Effector memory CD4-positive, alpha-beta T cell (primary cell): ENCODE data around the gene MALT1.
A peak's percentile ranks its signal among the peaks of the same experiment; 100 is the strongest.

ENCODE experiments used
- DNase-seq, 3 donors: peaks; one replicate each; pipeline ENCODE4 v3.0.0-alpha.2; 2020
- H3K27ac ChIP-seq: 2 replicates; pipeline ENCODE4 v1.7.0; 2013; ENCODE audit warnings: mild to moderate bottlenecking, low read length, moderate library complexity; ENCODE audit not compliant: insufficient read depth, poor library complexity, severe bottlenecking
- H3K27me3 ChIP-seq: replicated peaks from 2 replicates; pipeline ENCODE4 v1.7.0; 2013; ENCODE audit warnings: mild to moderate bottlenecking, low read length; ENCODE audit not compliant: insufficient read depth, control insufficient read depth, poor library complexity, severe bottlenecking
- H3K36me3 ChIP-seq: 2 replicates; pipeline ENCODE4 v1.7.0; 2013; ENCODE audit warnings: mild to moderate bottlenecking, low read length, moderate library complexity; ENCODE audit not compliant: control insufficient read depth, insufficient read depth
- H3K4me1 ChIP-seq: 2 replicates; pipeline ENCODE4 v1.7.0; 2013; ENCODE audit warnings: low read length, mild to moderate bottlenecking; ENCODE audit not compliant: control insufficient read depth, insufficient read depth, poor library complexity, severe bottlenecking
- H3K4me3 ChIP-seq: 2 replicates; pipeline ENCODE4 v1.7.0; 2013; ENCODE audit warnings: low read length, low read depth, mild to moderate bottlenecking; ENCODE audit not compliant: insufficient read depth, poor library complexity, severe bottlenecking
- H3K9me3 ChIP-seq: 2 replicates; pipeline ENCODE4 v1.7.0; 2013; ENCODE audit warnings: mild to moderate bottlenecking, low read length, moderate library complexity; ENCODE audit not compliant: control insufficient read depth

Gene MALT1

DNA sequence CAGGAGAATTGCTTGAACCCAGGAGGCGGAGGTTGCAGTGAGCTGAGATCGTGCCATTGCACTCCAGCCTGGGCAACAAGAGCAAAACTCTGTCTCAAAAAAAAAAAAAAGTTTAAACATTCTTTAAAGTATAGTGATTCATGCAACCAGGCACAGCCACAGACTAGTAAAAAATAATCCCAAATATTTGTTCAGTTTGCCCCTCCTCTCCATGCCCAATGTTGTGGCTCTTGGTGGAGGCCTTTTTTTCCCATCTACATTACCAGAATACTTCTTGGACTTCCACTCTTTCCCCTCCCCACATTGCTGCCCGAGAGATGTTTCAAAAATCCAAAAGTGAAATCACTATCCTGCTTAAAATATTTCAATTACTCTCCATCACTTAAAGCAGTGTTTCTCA, 5.1 kb upstream of the MALT1 start:
- no peak overlapping the region for H3K4me3 ChIP-seq
- H3K4me1 ChIP-seq, result peaks cover 13% of the 10 kb centered on the region
- no peaks in the 10 kb centered on the region for H3K9me3 ChIP-seq
- no peaks in the 10 kb centered on the region for H3K27me3 ChIP-seq
- H3K27ac ChIP-seq, result no peak overlapping the region
- DNase-seq, result no peak
- no peaks in the 10 kb centered on the region for H3K36me3 ChIP-seq

- no peak for DNase-seq
- Histone ChIP-seq H3K4me1 (peaks cover 20% of the 10 kb centered on the region), H3K4me3 (no peak overlapping the region), H3K9me3 (no peaks in the 10 kb centered on the region), H3K27ac (no peak overlapping the region), H3K27me3 (no peaks in the 10 kb centered on the region), H3K36me3 (no peaks in the 10 kb centered on the region)
Observed at GRCh38 chr18:58668211-58668610, 3.1 kb upstream of the MALT1 start.

DNA sequence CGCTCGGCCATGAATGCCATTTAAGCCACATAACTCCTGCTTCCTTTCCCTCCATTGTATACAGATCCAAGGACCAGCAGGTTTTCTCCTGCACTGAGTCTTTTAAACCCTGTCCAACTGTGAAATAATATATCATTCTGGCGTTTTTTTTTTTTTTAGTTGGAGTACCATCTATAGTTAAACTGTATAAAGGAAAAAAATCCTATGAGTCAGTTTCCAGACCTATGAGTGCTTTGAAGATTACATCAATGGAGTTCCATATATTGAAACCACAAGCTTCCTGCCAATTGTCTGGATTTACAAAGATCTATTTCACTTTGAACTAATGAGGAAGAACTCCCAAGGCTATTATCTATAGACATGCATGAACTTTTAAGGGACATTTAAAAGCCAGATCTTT, 2.4 kb upstream of the MALT1 start:
- H3K4me1 ChIP-seq, result peaks cover 23% of the 10 kb centered on the region
- H3K4me3 ChIP-seq, result no peak overlapping the region
- no peaks in the 10 kb centered on the region for H3K9me3 ChIP-seq
- DNase-seq, result no peak
- no peaks in the 10 kb centered on the region for H3K27me3 ChIP-seq
- no peaks in the 10 kb centered on the region for H3K36me3 ChIP-seq
- H3K27ac ChIP-seq, result no peak overlapping the region

DNA sequence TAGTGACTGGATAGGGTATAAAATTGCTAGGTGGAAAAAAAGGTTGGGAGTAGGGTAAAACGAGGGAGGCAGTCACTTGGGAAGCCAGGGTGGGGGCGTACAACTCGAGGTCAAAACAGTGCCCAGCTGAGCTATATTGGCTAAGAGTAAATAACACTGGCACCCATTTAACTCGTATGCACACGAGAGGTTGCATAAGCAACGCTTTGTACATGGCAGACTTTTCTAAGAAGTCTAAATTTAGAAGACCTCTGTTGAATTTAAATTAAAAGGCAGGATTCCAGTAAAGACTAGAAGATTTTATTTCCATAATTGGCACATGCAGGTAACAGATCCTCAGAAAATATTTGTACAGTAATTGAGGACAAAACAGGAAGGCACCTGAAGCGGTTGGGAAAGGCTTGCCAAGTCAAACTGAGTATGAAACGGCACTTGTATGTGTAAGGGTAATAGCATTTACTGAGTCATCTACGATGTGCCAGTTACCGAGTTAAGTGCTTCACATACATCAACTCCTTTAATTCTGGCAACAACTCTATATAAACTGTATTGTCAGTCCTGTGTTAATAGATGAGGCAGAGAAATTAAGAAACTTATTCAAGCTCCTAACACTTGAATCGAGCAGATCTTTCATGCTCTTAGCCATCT, 1.4 kb upstream of the MALT1 start:
- no peak for DNase-seq
- Histone ChIP-seq H3K27ac (peak overlapping the region; percentile 68), H3K36me3 (no peaks in the 10 kb centered on the region), H3K27me3 (no peaks in the 10 kb centered on the region), H3K4me3 (no peak overlapping the region), H3K4me1 (peaks cover 23% of the 10 kb centered on the region), H3K9me3 (no peaks in the 10 kb centered on the region)

DNA sequence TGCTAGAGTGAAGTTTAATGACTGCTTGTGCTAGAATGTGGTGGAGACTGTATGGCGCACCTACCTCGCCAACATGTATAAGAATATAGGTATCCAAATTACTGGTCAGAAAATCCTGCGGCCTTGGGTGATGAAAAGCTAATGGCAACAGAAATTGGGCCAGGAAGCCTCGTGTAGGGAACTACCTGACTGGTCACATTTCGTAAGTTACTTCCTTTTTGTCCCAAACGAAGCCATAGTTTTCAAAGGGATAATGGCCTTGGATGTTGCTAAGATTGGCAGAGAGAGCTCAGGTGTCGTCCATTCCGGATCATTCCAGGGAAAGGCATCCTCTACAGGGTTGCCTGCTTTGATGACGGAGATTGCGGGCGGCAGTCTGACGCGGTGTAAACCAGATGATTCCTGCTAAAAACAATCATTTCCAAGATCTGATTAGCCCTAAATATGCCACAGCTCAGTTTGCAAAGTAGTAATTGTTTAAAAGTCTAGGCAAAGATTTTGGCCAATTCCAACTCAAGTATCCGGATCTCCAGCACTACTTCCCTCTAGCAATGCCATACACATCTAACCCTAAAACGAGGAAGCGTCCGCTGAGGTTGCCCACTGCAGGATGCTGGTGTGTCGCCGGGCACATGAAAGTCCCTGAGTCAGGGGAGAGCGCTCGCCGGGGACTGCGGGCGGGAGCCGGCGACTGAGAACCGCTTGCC, 708 bp upstream of the MALT1 start:
- H3K9me3 ChIP-seq, result no peaks in the 10 kb centered on the region
- no peaks in the 10 kb centered on the region for H3K27me3 ChIP-seq
- H3K36me3 ChIP-seq, result no peaks in the 10 kb centered on the region
- H3K4me3 ChIP-seq, result peak overlapping the region; percentile 44
- peak overlapping the region; percentile 68 for H3K27ac ChIP-seq
- peaks cover 28% of the 10 kb centered on the region for H3K4me1 ChIP-seq
- no peak for DNase-seq

- Histone ChIP-seq H3K4me3 (peak overlapping the region; percentile 94), H3K36me3 (no peaks in the 10 kb centered on the region), H3K4me1 (peaks cover 39% of the 10 kb centered on the region), H3K27me3 (no peaks in the 10 kb centered on the region), H3K9me3 (no peaks in the 10 kb centered on the region), H3K27ac (peak overlapping the region; percentile 85)
- DNase-seq, result peak in 1 of 3 donors; percentile 51
Observed at GRCh38 chr18:58671632-58672564, 633 bp downstream of the MALT1 start.

DNA sequence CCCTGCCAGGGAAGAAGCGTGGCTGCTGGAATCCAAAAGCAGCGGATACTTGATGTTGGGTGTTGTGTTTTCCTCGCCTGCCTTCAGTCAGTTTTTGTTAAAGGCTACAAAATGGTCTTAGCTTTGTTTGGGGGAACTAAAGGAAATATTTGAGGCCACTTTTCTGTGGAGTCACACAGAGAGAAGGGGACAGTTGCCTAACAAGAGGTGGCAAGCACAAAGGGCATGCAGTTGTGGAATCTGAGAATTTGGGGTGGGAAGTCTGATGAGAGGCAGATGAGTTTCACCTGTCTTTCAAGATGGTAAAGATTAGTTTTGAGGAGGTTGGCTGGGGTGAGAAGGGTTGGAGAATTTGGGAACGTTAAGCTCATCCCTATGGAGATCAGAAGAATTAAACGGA, 2.9 kb downstream of the MALT1 start:
- no peaks in the 10 kb centered on the region for H3K27me3 ChIP-seq
- no peaks in the 10 kb centered on the region for H3K36me3 ChIP-seq
- peak overlapping the region; percentile 10 for H3K4me3 ChIP-seq
- H3K4me1 ChIP-seq, result peaks cover 34% of the 10 kb centered on the region
- DNase-seq, result no peak
- H3K27ac ChIP-seq, result no peak overlapping the region
- H3K9me3 ChIP-seq, result no peaks in the 10 kb centered on the region

DNA sequence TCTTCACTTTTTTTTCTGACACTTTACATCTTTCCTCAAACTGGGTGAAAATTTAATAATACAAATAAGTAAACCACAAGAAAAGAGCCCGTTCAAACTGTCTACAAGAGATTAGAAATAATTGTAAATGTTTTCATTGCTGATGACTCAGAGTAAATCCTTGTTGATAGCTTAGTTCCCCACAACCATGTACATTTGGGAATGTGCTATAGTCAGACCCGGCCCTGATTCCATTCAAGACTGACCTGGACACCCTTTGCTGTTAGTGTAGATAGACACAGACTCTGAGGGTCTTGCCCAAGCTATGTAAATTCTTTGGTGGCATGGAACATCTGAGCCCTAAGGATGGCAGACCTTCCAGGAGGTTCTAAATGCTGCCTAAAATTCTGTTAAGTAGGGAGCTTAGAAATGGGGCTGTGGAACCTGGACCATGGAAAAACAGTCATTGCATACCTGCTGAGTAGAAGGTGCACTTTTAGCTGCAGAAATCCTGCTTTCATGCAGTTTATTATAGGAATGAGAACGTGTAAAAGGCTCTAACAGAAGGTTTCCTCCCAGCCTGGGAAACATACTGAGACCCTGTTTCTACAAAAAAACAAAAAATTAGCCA, 3.7 kb downstream of the MALT1 start:
- H3K27ac ChIP-seq, result no peak overlapping the region
- DNase-seq, result no peak
- peak overlapping the region; percentile 10 for H3K4me3 ChIP-seq
- H3K27me3 ChIP-seq, result no peaks in the 10 kb centered on the region
- H3K4me1 ChIP-seq, result peaks cover 31% of the 10 kb centered on the region
- no peaks in the 10 kb centered on the region for H3K9me3 ChIP-seq
- H3K36me3 ChIP-seq, result no peaks in the 10 kb centered on the region

GRCh38 chr18:58676270-58676669, 5.0 kb downstream of the MALT1 start:
- peaks cover 26% of the 10 kb centered on the region for H3K4me1 ChIP-seq
- no peaks in the 10 kb centered on the region for H3K27me3 ChIP-seq
- H3K4me3 ChIP-seq, result no peak overlapping the region
- no peaks in the 10 kb centered on the region for H3K9me3 ChIP-seq
- H3K36me3 ChIP-seq, result peaks cover 3% of the 10 kb centered on the region
- no peak overlapping the region for H3K27ac ChIP-seq
- no peak for DNase-seq
